ENCODE results near the gene PDZD7.

- TF ChIP-seq CTCF (IDR thresholded peaks at IDR 0.05; ENCODE audit: low read length) (no peak), EZH2 (optimal IDR thresholded peaks at IDR 0.05; ENCODE audit: low read depth, low read length) (no peak)
These were observed 20.6 kb downstream of the PDZD7 start for GRCh38 chr10:101010329-101010728.
